Femur (tissue), 1 donor: Measurements from ENCODE around the gene POLR3B.
"Not testable (repeated sequence)": the region's sequence is repeated elsewhere in the genome, so short reads cannot be mapped to it uniquely, and the experiment has no call there.

Experiments
- DNase-seq: peaks from one replicate; pipeline ENCODE4 v3.0.0-alpha.2; 2017

The POLR3B gene

DNA sequence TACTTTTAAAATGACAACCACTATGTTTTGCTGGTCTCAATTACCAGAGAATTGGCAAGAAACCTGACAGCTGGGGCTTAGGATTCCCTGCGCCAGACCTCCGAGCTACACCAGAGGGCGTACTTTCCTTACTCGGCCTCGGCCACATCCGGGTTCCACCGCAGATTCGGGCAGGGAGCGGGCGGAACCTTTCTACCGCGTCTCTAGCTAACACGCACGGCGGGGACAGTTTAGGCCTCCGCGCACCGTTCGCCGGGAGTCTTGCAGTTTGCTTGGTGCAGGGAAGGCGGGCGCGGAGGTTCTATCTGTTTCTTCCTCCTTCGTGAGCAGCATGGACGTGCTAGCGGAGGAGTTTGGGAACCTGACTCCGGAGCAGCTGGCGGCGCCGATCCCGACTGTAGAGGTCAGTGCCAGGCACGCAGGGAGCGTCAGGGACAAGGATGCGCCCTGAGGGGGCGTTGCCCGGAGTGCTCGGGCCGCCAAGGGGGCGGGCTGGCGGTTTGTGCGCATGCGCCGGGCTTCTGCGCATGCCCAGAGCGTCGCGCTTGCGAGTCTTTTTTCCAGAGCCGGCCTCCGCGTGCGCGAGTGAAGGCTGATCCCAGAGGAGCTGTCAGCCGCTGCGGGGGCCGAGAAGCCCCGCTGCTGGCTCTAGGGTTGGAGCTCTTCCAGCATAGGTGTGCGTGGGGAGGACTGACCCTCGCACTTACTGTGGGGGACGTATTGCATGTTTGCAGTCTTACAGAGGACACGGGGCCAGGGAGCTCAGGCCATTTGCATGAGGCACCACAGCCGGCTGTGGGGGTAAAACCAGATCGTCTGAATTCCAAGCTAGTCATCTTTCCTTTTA, at the start of gene POLR3B:
Gene POLR3B (plus strand): TSS at position 200 of the 847 bp plus-strand sequence. CDS start 132 bp downstream, at position 332.
- peak; percentile 98 for DNase-seq

DNA sequence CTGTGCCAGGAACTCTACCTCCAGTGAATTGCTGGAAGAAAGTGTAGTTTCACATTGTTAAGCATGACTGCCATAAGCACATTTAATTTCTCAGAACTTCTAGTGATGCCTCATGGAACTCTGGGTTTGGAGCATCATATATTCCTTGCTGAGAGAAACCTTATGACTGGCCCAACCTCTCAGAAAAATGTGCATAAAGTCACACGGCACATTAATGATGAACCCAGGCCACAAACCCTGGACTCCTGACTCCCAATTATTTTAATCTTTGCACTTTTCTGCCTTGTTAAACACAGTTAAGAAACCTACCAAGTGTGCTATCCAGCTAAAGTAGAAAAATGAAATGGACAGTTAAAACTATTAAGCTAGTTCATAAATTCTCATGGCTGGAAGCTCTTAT, 49.4 kb upstream of the POLR3B start:
- DNase-seq = no peak

DNA sequence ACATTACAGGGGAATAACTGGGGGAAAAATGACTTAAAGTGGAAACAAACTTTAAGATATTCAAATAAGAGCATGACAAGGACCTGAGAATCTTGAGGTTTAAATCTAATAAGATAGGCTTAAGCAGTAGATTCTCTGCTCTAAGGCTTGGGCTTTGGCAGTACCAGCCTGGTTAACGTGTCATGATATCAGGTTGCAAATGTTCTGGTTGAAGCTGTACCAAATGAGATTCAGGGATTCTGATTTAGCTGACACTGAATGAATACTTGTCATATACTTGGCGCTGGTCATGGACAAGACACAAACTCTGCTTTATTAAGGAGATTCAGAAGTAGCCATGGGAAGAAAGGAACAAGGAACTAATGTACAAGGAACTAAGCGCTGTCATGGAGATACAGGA, 48.9 kb upstream of the POLR3B start:
- no peak for DNase-seq

DNA sequence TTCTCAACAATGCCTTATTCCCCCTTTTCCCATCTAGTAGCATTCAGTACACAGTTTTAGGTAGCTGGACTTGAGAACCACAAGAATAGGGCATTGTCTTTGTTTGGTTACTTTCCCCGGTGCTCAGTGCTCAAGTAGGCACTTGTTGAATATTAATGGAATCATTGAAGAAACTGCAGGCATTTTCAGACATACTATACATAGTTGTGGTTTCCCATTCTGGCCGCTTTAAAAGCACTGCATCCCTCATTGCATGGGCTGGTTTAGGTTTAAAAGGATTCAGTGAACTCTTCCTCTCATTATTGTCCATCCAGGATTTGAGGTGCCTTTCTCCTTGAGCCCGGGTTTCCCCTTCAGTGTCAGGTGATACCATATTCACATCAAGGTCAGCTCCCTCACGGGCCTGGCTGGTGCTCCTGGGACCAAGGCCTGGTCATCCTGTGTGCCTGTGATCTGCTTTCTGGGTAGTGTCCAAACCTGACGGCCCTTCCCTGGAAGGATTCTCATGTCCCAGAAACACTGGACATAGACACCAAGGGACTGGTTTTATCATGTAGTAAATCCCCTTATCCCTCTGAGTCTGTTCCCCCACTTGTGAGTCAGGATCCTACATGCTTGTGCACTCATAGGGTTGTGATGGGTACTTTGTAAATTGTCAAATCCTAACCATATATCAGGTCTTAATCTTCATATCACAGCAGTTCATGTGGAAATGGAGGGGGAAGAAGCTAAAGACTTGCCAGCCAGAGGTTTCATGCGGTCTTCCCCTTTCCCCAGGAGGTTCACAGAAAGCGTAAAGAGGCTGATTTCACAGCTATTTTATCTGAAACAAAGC, 47.7 kb upstream of the POLR3B start:
- DNase-seq = peak; percentile 35

DNA sequence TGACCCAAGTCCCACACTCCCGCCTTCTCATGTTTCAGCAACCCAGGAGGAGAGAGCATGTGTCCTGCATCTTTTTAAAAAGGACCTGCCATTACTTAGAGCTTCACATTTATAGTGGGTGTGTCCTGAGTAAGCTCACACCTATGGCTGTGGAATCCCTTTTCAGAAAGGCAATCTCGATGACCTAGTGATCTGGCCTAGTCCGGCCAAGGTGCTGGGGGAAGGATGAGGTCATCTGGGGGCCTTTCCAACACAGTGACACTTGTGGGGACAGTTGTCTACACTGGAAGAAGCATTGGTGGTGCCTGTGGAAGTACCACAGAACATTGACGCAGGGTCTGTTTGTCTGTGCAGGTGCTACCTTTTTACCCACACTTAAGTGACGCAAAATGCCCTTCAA, 46.9 kb upstream of the POLR3B start:
- no peak for DNase-seq

DNA sequence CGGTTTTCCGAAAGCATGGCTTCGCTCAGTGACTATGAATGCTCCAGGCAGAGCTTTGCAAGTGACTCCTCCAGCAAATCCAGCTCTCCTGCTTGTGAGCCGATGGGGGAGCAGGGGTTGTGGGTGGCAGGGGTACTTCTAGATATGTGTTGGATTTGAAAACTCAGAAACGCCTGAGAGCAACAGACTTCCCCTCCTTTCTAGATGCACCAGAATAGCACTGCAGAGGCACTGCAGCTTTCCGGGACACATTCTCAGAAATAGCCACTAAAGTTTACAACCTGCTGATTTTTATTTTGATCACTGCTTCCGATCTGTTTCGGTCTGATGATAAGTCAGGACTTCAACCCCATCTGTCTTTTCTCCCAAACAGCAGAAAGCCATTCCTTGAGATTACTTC, 46.4 kb upstream of the POLR3B start:
- no peak for DNase-seq

DNA sequence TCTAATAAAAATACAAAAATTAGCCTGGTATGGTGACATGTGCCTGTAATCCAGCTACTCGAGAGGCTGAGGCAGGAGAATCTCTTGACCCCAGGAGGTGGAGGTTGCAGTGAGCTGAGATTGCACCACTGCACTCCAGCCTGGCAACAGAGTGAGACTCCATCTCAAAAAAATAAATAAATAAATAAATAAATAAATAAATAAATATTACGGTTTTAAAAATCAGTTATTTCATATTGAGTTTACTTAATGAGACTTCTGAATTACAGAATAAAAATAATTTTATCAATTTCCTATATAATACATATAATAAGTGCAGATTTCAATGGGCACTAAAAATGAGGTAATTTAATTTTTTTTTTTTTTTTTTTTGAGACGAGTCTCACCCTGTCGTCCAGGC, 44.1 kb upstream of the POLR3B start:
- DNase-seq = not testable (repeated sequence)

DNA sequence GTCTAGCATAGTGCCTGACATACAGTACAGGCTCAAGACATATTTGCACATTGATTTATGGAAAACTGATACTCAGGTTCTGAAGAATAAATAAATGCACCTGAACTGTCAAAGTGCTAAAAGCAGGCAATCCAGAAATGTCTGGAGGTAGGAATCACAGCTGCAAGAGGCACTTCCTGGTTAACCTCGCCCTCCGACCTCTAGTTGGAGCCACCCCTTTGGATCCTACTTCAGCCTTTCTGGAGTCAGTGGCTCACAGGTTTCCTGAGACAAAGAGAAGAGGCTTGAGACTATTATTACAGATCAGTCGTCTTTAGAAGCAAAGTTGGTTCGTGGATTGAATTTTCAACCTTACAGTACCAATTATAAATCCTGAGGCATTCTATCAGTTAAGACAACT, 42.0 kb upstream of the POLR3B start:
- no peak for DNase-seq

DNA sequence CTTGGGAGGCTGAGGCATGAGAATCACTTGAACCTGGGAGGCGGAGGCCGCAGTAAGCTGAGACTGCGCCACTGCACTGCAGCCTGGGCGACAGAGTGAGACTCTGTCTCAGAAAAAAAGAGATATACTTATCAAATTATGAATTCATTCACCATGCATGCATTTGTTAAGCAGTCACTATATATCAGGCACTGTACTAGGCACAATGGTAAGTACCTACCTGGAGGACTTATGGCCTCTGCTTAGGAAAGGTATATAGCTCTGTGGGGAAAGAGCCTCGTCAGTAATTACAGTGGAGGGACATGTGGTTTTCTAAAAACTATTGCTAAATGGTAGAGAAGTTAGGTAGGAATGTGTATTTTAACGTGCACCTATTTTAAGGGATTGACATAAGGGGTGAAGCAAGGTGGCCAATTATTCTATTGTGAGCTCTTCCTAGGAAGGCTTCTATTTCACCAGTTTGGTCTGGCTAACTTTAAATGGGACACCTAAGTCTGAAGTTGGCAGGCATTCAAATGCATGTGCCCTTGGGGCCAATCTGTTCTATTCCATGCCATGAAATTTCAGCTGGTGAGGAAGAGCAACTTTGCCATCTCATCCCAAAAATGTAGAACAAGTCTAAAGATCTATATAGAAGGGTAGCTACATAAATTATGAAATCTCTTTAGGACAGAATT, 40.0 kb upstream of the POLR3B start:
- no peak for DNase-seq

DNA sequence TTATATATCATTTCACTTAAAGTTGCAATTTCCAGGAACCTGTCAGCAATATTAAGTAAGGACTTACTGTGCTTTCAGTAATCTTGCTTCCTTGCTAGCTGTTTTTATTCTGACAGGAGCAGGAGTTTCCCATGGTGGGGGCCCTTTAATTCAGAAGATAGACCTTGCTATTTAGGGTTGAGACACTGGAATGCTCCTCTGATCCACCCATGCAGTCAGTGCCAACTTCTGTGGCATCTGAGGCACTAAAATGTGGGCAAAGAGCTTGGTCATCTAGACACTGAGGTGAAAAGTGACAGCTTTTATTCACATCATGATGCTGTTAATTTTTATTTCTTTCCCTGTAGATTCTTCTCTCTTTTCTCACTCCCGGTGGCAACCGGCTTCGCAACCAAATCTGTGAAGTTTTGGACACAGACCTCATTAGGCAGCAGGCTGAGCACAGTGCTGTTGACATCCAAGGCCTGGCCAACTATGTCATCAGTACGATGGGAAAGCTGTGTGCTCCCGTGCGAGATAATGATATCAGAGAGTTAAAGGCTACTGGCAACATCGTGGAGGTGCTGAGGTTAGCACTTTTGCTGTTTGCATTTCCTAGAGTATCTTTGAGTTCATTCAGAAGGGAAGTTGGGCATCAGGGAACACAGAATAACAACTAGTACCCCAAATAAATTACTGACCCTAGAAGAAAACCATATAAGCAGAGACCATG, 36.3 kb upstream of the POLR3B start:
- DNase-seq = no peak

DNA sequence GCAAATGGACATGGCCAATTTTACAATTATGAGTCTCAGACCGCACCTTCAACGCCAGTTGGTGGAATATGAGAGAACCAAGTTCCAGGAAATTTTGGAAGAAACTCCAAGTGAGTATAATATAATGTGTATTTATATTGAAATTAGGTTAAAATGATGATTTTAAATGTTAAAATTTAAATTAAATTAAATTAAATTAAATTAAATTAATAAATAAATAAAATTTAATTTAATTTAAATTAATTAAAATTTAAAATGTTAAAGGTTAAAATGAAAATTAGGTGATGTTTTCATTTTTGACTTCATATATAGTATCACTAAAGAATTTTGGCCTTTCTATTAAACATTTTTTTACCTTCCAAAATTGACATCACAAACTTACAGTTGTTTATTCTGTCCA, 34.0 kb upstream of the POLR3B start:
- DNase-seq = no peak

DNA sequence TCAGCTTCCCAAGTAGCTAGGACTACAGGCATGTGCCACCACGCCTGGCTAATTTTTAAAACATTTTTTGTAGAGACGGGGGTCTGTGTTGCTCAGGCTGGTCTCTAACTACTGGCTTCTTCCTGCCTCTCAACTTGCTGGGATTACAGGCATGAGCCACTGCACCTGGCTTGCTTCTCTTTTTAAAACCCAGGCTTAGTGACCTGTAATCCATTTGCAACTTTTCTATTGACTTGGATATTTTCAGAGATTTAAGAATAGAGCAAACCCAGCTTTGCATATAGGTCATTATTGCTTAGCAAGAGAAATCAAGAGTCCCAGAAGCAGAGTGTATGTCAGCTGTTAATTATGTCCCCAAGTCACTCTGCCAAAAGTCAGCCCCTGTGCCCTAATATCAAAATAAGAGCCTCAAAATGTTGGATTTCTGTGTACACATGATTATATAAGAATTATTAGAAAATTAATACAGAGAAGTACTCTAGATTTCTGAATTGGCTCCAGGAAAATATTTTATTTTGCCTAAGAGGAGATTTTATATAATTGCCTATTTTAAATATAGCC, 30.2 kb upstream of the POLR3B start:
- no peak for DNase-seq

DNA sequence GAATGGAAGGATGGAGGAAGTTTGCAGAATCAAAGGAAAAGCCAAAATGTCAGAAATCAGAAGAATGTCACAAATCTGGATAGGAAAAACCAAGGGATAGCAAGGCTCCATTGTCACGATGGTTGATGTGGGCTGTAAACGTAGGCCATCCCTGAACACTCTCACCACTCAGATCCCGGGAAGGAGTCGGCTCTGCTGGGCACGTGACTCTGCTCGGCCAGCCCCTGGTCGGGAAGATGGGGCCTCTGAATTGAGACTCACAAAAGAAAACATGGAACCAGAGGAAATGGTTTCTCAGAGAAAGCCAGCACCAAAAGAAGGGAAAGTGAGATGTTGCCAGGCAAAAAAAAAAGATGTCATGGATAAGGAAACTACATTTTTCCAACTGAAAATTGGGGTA, 28.8 kb upstream of the POLR3B start:
- DNase-seq = no peak

DNA sequence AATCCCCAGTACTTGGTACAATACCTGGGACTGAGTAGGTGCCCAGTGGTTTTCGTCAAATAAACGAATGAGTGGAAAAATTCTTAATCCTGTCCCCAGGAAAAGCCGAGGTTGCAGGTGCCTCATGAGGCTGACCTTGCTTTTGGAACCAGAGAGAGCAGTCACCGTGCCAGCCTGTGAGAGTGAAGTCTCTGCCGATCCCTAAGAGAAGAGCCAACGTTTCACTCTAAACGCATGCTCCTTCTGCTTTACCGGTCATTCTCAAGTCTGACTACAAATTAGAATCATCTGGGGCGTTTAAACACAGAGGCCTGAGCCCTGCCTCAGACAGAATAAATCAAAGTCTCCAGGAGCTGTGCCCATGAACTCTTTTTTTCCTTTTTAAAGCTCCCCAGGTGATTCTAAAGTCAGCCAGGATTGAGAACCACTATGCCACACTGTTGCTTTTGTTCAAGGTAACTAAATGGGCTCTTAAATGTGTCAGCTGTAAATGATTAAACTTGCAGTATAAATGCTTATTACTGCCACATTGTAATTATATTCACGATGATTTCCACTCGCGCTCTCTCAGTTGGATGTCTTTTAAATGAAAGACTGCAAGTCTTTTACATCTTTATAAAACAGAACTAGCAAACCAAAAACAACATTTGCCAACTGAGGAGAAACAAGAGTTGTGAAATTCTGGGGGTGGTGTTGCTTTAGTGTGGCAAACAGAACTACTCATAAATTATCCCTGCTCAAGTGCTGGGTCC, 28.1 kb upstream of the POLR3B start:
- peak; percentile 33 for DNase-seq

DNA sequence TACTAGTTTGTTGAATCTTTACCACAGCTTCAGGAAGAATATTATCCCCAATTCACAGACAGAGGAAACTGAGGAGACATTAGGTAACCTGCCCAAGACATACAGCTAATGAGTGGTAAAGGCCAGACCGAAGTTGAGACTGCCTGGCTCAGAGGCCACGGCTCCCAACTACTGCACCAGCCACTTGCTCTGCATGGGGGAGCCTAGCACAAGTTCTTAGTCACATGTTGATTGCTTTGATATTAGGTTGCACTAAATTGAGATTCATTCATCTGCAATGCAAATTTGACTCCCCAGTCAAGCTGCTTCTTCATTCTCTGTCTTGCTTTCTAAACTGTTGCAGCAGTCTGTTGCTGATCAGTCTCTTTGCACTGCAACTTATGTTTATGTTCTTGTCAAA, 25.9 kb upstream of the POLR3B start:
- no peak for DNase-seq

DNA sequence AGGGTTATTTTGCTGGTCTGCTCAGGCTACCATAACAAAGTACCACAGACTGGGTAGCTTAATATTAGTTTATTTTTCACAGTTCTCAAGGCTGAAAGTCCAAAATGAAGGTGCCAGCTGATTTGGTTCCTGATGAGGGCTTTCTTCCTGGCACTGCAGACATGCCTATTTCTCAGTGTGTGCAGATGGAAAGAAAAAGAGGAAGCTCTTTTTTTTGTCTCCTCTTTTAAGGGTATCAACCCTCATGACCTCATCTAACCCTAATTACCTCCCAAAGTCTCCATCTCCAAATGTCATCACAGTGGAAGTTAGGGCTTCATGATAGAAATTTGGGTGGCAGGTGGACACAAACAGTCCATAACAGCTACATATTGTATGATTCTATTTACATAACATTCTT, 25.0 kb upstream of the POLR3B start:
- no peak for DNase-seq

DNA sequence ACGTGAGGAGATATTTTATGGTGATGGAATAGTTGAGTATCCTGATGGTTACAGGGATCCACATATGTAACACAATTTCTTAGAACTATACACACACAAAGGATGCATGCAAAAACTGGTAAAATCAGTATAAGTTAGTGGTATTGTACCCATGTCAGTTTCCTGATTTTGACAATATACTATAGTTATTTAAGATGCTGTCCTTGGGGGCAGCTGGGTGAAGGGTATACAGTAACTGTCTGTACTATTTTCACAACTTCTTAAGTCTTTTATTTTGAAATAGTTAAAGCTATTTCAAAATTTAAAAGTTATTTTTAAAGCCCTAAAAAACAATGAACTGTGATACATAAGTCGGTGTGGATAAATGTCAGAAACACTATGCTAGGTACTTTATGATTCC, 24.5 kb upstream of the POLR3B start:
- no peak for DNase-seq

DNA sequence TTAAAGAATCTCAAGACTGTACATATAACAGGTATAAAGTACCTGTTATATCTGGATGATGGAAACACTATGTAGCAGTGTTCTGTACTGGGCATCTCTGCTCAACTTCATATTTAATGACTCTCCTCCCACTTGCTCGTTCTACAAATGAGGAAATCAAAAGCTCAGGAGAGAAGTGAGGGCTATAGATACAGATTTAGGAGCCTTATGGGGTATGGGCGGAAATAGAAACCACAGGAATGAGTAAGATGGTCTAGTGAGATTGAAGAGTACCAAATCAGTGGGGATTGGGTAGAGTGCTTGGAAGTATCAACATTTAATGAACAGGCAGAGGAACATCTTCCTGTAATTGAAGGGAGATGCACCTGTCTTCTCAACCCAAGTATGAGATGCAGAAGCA, 23.8 kb upstream of the POLR3B start:
- no peak for DNase-seq

DNA sequence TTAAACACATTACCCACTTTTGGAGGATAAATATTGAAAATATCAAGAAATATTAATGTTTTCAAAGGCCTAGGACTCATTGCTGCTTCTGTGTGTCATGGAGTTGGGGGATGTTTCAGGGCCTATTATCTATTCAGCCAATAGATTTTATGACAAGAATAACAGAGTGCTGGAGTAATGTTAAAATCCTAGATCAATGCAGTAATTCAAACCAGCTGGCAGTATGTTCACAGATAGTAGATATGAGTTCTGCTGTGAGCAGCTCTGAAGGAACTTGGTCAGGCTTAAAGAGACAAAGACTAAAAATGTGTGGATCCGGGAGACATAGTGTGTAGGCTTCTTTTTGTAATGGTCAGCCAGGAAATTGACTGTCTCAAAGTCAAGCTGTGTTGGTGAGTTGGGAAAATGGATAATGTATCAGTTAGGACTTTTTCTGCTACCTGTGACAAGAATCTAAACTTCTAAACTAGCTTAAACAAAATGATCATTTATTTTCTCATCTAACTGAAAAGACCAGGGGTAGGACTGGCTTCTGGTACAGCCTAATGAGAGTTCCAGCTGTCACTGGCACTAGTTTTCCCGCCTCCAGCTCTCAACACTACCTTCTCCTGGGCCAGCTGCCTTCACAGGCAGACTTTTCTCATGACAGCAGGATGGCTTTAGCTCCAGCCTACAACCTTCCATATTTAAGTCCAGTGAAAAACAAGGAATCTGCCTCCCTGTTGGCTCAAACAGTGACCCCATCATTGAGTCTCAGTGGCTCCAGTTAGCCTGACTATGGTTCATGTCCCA, 16.3 kb upstream of the POLR3B start:
- DNase-seq = no peak

DNA sequence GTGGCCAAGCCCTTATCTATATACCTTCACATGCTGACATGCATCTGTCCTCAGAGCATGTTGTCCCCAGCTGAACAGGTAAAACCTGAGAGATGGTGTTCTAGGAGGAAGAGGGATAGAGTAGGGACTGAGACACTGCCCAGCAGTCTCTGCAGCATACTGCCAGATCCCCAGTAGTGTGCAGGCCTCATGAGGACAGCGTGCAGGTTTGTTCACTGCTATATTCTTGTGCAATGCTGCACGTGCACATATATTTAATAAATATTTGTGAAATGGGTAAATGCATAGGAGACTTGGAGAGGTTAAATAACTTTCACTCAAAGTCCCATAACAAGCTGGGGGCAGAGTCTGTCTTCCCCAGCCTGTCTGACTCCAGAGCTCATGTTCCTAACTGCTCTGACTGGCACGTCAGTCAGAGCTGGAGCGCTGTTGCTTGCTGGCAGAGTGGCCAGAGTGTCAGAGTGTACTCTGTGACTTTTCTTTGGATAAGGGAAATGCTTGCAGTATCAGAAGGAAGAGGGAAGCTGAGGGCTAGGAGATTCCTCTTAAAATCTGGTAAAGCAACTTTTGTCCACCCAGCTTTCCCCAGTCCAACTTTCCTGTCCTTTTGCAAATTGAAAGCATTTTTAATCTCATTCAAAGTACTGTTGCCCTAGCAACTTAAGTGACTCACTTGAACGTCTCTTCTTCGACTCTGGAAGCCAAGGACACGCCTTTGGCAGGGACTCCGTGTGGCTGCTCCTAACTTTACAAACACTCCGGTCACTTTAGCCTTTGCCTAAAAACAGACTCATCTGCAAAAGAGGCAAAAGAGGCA, 14.9 kb upstream of the POLR3B start:
- peak; percentile 85 for DNase-seq
